Measurements from ENCODE around the gene SEMA6D.

SEMA6D gene

GRCh38 chr15:47822048-47822447, 104.7 kb downstream of the SEMA6D start:
- DNase-seq (ENCODE audit: low read depth, low spot score): no peak

Measured in smooth muscle cell of the brain vasculature (primary cell).